ENCODE data around the gene SACM1L. TPM values are rescaled to one million over a fixed set of nuclear protein-coding genes. Genes with fewer than 3 reads are reported as not detected.

The SACM1L gene
- total RNA-seq, 2 donors from 2014 or later, result 149 to 161 TPM

- H3K27ac ChIP-seq (ENCODE audit: low read depth, low read length), result no peak overlapping the region
- no peaks in the 10 kb centered on the region for H3K36me3 Mint-ChIP-seq (ENCODE audit: low read depth)
- peak; percentile 47 for DNase-seq
- no peaks in the 10 kb centered on the region for H3K4me1 ChIP-seq (ENCODE audit: control insufficient read depth, insufficient read depth, low read length)
- TF ChIP-seq CTCF (conservative IDR thresholded peaks at IDR 0.05), result no peak
- no peaks in the 10 kb centered on the region for H3K9me3 Mint-ChIP-seq
- no peaks in the 10 kb centered on the region for H3K27me3 ChIP-seq (ENCODE audit: control insufficient read depth, insufficient read depth, low read length, poor library complexity, severe bottlenecking)
- H3K27ac Mint-ChIP-seq, result no peak overlapping the region
- no peaks in the 10 kb centered on the region for H3K36me3 ChIP-seq (ENCODE audit: control insufficient read depth, insufficient read depth, low read length)
- H3K27me3 Mint-ChIP-seq (ENCODE audit: insufficient read depth), result peaks cover 30% of the 10 kb centered on the region
- no peak overlapping the region for H3K4me3 Mint-ChIP-seq
- peaks cover 21% of the 10 kb centered on the region for H3K4me1 Mint-ChIP-seq
- H3K4me3 ChIP-seq (ENCODE audit: low read length), result no peak overlapping the region
- H3K9ac ChIP-seq (ENCODE audit: extremely low read depth, low read length, poor library complexity, severe bottlenecking), result no peak overlapping the region
- H3K9me3 ChIP-seq (ENCODE audit: control insufficient read depth, low read length), result no peaks in the 10 kb centered on the region
- 82 to 95% methylated on average over 6 to 8 of the region's 8 CpGs for WGBS, 2 experiments (ENCODE audit: insufficient coverage in 1 of 2, insufficient read length in 1 of 2)
Measured at GRCh38 chr3:45774581-45775521, 85.7 kb downstream of the SACM1L start.

GRCh38 chr3:45775571-45776300 lies 86.5 kb downstream of the SACM1L start:
- Histone ChIP-seq H3K4me1 (ENCODE audit: control insufficient read depth, insufficient read depth, low read length) (no peaks in the 10 kb centered on the region), H3K27ac (ENCODE audit: low read depth, low read length) (no peak overlapping the region), H3K27me3 (ENCODE audit: control insufficient read depth, insufficient read depth, low read length, poor library complexity, severe bottlenecking) (no peaks in the 10 kb centered on the region), H3K4me3 (ENCODE audit: low read length) (no peak overlapping the region), H3K9me3 (ENCODE audit: control insufficient read depth, low read length) (no peaks in the 10 kb centered on the region), H3K9ac (ENCODE audit: extremely low read depth, low read length, poor library complexity, severe bottlenecking) (no peak overlapping the region), H3K36me3 (ENCODE audit: control insufficient read depth, insufficient read depth, low read length) (no peaks in the 10 kb centered on the region)
- WGBS, 2 experiments (ENCODE audit: insufficient coverage in 1 of 2, insufficient read length in 1 of 2), result 93 to 96% methylated on average over 12 to 17 of the region's 17 CpGs
- Mint-ChIP-seq H3K4me1 (peaks cover 21% of the 10 kb centered on the region), H3K27ac (no peak overlapping the region), H3K27me3 (ENCODE audit: insufficient read depth) (peaks cover 24% of the 10 kb centered on the region), H3K4me3 (no peak overlapping the region), H3K9me3 (no peaks in the 10 kb centered on the region), H3K36me3 (ENCODE audit: low read depth) (no peaks in the 10 kb centered on the region)
- DNase-seq, result peak; percentile 29
- TF ChIP-seq CTCF (conservative IDR thresholded peaks at IDR 0.05), result no peak

- WGBS, 2 experiments (ENCODE audit: insufficient coverage in 1 of 2, insufficient read length in 1 of 2), result 91 to 100% methylated on average over 1 to 3 of the region's 3 CpGs
- H3K9ac ChIP-seq (ENCODE audit: extremely low read depth, low read length, poor library complexity, severe bottlenecking), result no peak overlapping the region
- H3K4me3 Mint-ChIP-seq, result no peak overlapping the region
- H3K36me3 ChIP-seq (ENCODE audit: control insufficient read depth, insufficient read depth, low read length), result no peaks in the 10 kb centered on the region
- H3K27ac Mint-ChIP-seq, result no peak overlapping the region
- no peak overlapping the region for H3K27ac ChIP-seq (ENCODE audit: low read depth, low read length)
- H3K9me3 ChIP-seq (ENCODE audit: control insufficient read depth, low read length), result no peaks in the 10 kb centered on the region
- no peak overlapping the region for H3K4me3 ChIP-seq (ENCODE audit: low read length)
- DNase-seq, result peak; percentile 24
- peaks cover 21% of the 10 kb centered on the region for H3K4me1 Mint-ChIP-seq
- no peak for TF ChIP-seq CTCF (conservative IDR thresholded peaks at IDR 0.05)
- no peaks in the 10 kb centered on the region for H3K36me3 Mint-ChIP-seq (ENCODE audit: low read depth)
- H3K27me3 ChIP-seq (ENCODE audit: control insufficient read depth, insufficient read depth, low read length, poor library complexity, severe bottlenecking), result no peaks in the 10 kb centered on the region
- no peaks in the 10 kb centered on the region for H3K9me3 Mint-ChIP-seq
- H3K27me3 Mint-ChIP-seq (ENCODE audit: insufficient read depth), result peaks cover 21% of the 10 kb centered on the region
- no peaks in the 10 kb centered on the region for H3K4me1 ChIP-seq (ENCODE audit: control insufficient read depth, insufficient read depth, low read length)
Measured at GRCh38 chr3:45776301-45776595, 87.1 kb downstream of the SACM1L start.

All from endodermal cell (in vitro differentiated cells).